Stomach (tissue), 4 donors: ENCODE data around the gene MTHFD1.

Experiments used
- EP300 ChIP-seq: sonication (generic); formaldehyde crosslinking; IDR thresholded peaks from one replicate; pipeline ENCODE4 v1.6.1; 2017; ENCODE audit warnings: antibody characterized with exemption
- POLR2A ChIP-seq, 4 donors: fragments of 450-650 bp; IDR thresholded peaks; one replicate each; pipeline ENCODE4 v1.6.1; 2016; ENCODE audit warnings: antibody characterized with exemption in 4 of 4, control low read depth in 2 of 4, mild to moderate bottlenecking in 1 of 4, moderate library complexity in 1 of 4
- POLR2AphosphoS5 ChIP-seq, 3 donors: sonication (generic); formaldehyde crosslinking; IDR thresholded peaks; one replicate each; pipeline ENCODE4 v1.6.1; 2016; ENCODE audit warnings: antibody characterized with exemption in 3 of 3
- TF ChIP-seq, protein P1 (sequence below), 7 experiments: fragments of 450-650 bp in 4 of 7; fragments of 200-600 bp in 3 of 7; sonication (generic) in 3 of 7; IDR thresholded peaks; one replicate each; pipeline ENCODE4 v1.5.1; 2016 to 2019; ENCODE audit warnings: antibody characterized with exemption in 7 of 7, control low read depth in 2 of 7, mild to moderate bottlenecking in 1 of 7

DNA sequence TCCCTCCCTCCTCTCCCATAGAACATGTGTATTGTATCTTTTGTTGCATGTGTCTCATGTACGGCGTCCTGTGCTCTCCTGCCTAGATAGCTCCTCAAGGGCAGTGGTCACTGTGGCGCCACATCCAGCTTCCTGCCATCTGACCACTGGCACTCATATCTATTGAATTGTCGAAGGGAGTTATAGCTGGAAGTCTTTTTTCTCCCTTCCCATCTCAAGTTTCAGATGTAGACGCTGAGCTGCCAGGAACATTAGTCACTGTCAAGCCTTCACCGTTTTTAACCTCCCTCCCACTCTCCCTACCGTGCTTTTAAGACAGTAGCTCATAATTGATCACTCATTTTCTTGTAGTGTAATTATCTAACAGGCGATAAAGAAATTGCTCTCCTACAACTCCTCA, 33.0 kb downstream of the MTHFD1 start:
- TF ChIP-seq, protein P1, sequence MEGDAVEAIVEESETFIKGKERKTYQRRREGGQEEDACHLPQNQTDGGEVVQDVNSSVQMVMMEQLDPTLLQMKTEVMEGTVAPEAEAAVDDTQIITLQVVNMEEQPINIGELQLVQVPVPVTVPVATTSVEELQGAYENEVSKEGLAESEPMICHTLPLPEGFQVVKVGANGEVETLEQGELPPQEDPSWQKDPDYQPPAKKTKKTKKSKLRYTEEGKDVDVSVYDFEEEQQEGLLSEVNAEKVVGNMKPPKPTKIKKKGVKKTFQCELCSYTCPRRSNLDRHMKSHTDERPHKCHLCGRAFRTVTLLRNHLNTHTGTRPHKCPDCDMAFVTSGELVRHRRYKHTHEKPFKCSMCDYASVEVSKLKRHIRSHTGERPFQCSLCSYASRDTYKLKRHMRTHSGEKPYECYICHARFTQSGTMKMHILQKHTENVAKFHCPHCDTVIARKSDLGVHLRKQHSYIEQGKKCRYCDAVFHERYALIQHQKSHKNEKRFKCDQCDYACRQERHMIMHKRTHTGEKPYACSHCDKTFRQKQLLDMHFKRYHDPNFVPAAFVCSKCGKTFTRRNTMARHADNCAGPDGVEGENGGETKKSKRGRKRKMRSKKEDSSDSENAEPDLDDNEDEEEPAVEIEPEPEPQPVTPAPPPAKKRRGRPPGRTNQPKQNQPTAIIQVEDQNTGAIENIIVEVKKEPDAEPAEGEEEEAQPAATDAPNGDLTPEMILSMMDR (IDR thresholded peaks at IDR 0.05): no peak
- no peak for TF ChIP-seq EP300
- no peak for TF ChIP-seq POLR2A (IDR thresholded peaks at IDR 0.05)
- no peak for TF ChIP-seq POLR2AphosphoS5 (IDR thresholded peaks at IDR 0.05)
